ENCODE data around the gene FRMD1.
A peak's percentile ranks its signal among the peaks of the same experiment; 100 is the strongest.

Gene FRMD1

DNA sequence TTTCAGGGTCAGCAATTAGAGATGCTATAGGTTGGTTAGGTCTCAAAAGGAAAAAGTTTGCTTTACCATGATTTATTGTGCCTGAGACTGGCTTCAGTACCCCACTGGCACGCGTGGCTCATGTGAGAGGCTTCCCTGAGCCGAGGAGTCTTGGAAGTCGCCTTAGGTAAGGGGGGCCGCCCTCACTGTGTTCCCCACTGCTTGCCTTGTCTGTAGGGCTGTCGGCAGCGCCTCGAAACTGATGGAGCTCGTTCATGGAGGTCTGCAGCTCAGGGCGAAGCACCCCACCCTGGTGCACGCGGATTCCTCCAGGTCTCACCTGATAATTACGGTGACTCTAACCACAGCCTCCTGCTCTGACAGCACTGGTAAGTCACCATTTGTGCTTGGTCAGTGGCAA lies 39.2 kb downstream of the FRMD1 start:
- ChIA-PET CTCF (interaction anchor here (1.1 to 1.2 kb wide), 2 partner anchors 28 to 76 kb away, joined by 3 to 4 read pairs; no protein-coding TSS in a partner anchor), POLR2A (no interaction called here)
- peaks cover 2% of the 10 kb centered on the region; the same call in 1 of the 2 replicates for H3K4me1 ChIP-seq (ENCODE audit: control insufficient read depth, insufficient read depth, low read length)
- TF ChIP-seq TRIM28 (IDR thresholded peaks at IDR 0.05; ENCODE audit: borderline replicate concordance, low read length) = peak; percentile 100; the same call in 1 of the 2 replicates
- no peak for TF ChIP-seq ZNF48 (tag by site-specific recombination; IDR thresholded peaks at IDR 0.05)
- TF ChIP-seq, protein P1, sequence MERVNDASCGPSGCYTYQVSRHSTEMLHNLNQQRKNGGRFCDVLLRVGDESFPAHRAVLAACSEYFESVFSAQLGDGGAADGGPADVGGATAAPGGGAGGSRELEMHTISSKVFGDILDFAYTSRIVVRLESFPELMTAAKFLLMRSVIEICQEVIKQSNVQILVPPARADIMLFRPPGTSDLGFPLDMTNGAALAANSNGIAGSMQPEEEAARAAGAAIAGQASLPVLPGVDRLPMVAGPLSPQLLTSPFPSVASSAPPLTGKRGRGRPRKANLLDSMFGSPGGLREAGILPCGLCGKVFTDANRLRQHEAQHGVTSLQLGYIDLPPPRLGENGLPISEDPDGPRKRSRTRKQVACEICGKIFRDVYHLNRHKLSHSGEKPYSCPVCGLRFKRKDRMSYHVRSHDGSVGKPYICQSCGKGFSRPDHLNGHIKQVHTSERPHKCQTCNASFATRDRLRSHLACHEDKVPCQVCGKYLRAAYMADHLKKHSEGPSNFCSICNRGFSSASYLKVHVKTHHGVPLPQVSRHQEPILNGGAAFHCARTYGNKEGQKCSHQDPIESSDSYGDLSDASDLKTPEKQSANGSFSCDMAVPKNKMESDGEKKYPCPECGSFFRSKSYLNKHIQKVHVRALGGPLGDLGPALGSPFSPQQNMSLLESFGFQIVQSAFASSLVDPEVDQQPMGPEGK (tag by site-specific recombination; IDR thresholded peaks at IDR 0.05) = no peak
- TF ChIP-seq OVOL3 (tag by site-specific recombination; IDR thresholded peaks at IDR 0.05) = no peak
- no peak for TF ChIP-seq ZNF701 (tag by site-specific recombination; IDR thresholded peaks at IDR 0.05)
- H3K36me3 ChIP-seq (ENCODE audit: control insufficient read depth in 2 of 2, insufficient read depth in 1 of 2, low read length in 2 of 2) = peaks cover 0 to 3% of the 10 kb centered on the region in 2 experiments; a peak in 1 of 3 replicates
- no peaks in the 10 kb centered on the region for H3K9me3 ChIP-seq (ENCODE audit: control insufficient read depth, insufficient read depth, low read depth, low read length)
- no peak overlapping the region for H3K4me3 ChIP-seq (ENCODE audit: low read depth, low read length)
- H3K27ac ChIP-seq (ENCODE audit: extremely low read depth, low read depth, low read length) = no peak overlapping the region

DNA sequence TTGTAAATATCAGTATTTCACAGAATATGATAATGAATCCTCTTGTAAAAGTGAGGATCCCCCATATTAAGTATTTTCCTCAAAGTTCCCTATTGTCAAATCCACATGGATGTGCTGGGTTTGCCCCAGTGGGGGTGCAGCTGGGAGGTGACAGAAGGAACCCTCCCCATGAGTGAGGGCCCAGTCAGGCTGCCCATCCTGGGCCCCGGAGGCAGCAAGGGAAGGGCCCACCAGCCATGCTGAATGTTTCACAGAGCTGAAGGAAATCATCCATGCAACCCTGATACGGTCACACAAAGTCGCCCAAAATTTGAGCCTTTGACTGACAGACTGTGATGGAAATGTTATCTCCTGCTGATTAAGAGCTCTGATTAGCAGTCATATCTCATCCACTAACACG lies 39.7 kb downstream of the FRMD1 start:
- Histone ChIP-seq H3K4me3 (ENCODE audit: low read depth, low read length) (no peak overlapping the region), H3K27ac (ENCODE audit: extremely low read depth, low read depth, low read length) (no peak overlapping the region), H3K36me3 (ENCODE audit: control insufficient read depth in 2 of 2, insufficient read depth in 1 of 2, low read length in 2 of 2) (peaks cover 0 to 3% of the 10 kb centered on the region in 2 experiments; a peak in 1 of 3 replicates), H3K4me1 (ENCODE audit: control insufficient read depth, insufficient read depth, low read length) (peaks cover 2% of the 10 kb centered on the region; the same call in 1 of the 2 replicates), H3K9me3 (ENCODE audit: control insufficient read depth, insufficient read depth, low read depth, low read length) (no peaks in the 10 kb centered on the region)
- CTCF ChIA-PET = interaction anchor here (1.1 to 1.2 kb wide), 2 partner anchors 29 to 76 kb away, joined by 3 to 4 read pairs; no protein-coding TSS in a partner anchor
- POLR2A ChIA-PET = no interaction called here
- no peak for TF ChIP-seq GLIS1 (tag by site-specific recombination; IDR thresholded peaks at IDR 0.05)
- TF ChIP-seq ZNF155 (tag by site-specific recombination; IDR thresholded peaks at IDR 0.05) = no peak
- TF ChIP-seq ZNF677 (tag by site-specific recombination; IDR thresholded peaks at IDR 0.05) = no peak
- no peak for TF ChIP-seq ZNF169 (tag by site-specific recombination; IDR thresholded peaks at IDR 0.05)
- TF ChIP-seq, protein P2, sequence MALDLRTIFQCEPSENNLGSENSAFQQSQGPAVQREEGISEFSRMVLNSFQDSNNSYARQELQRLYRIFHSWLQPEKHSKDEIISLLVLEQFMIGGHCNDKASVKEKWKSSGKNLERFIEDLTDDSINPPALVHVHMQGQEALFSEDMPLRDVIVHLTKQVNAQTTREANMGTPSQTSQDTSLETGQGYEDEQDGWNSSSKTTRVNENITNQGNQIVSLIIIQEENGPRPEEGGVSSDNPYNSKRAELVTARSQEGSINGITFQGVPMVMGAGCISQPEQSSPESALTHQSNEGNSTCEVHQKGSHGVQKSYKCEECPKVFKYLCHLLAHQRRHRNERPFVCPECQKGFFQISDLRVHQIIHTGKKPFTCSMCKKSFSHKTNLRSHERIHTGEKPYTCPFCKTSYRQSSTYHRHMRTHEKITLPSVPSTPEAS (tag by site-specific recombination; IDR thresholded peaks at IDR 0.05) = no peak

- Histone ChIP-seq H3K9me3 (ENCODE audit: control insufficient read depth, insufficient read depth, low read depth, low read length) (no peaks in the 10 kb centered on the region), H3K27ac (ENCODE audit: extremely low read depth, low read depth, low read length) (no peak overlapping the region), H3K36me3 (ENCODE audit: control insufficient read depth in 2 of 2, insufficient read depth in 1 of 2, low read length in 2 of 2) (peaks cover 0 to 3% of the 10 kb centered on the region in 2 experiments; a peak in 1 of 3 replicates), H3K4me3 (ENCODE audit: low read depth, low read length) (no peak overlapping the region), H3K4me1 (ENCODE audit: control insufficient read depth, insufficient read depth, low read length) (peaks cover 2% of the 10 kb centered on the region; the same call in 1 of the 2 replicates)
- CTCF ChIA-PET = interaction anchor here (1.1 to 1.2 kb wide), 2 partner anchors 30 to 75 kb away, joined by 3 to 4 read pairs; no protein-coding TSS in a partner anchor
- TF ChIP-seq, protein P3, sequence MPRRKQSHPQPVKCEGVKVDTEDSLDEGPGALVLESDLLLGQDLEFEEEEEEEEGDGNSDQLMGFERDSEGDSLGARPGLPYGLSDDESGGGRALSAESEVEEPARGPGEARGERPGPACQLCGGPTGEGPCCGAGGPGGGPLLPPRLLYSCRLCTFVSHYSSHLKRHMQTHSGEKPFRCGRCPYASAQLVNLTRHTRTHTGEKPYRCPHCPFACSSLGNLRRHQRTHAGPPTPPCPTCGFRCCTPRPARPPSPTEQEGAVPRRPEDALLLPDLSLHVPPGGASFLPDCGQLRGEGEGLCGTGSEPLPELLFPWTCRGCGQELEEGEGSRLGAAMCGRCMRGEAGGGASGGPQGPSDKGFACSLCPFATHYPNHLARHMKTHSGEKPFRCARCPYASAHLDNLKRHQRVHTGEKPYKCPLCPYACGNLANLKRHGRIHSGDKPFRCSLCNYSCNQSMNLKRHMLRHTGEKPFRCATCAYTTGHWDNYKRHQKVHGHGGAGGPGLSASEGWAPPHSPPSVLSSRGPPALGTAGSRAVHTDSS (tag by site-specific recombination; IDR thresholded peaks at IDR 0.05) = no peak
- TF ChIP-seq ZNF114 (tag by site-specific recombination; IDR thresholded peaks at IDR 0.05) (no peak), ZSCAN18 (tag by site-specific recombination; IDR thresholded peaks at IDR 0.05) (no peak), ZNF16 (tag by site-specific recombination; IDR thresholded peaks at IDR 0.05; ENCODE audit: low read depth) (no peak), ZNF121 (tag by site-specific recombination; IDR thresholded peaks at IDR 0.05) (no peak), ZIC2 (tag by site-specific recombination; IDR thresholded peaks at IDR 0.05) (no peak)
- TF ChIP-seq, protein P4, sequence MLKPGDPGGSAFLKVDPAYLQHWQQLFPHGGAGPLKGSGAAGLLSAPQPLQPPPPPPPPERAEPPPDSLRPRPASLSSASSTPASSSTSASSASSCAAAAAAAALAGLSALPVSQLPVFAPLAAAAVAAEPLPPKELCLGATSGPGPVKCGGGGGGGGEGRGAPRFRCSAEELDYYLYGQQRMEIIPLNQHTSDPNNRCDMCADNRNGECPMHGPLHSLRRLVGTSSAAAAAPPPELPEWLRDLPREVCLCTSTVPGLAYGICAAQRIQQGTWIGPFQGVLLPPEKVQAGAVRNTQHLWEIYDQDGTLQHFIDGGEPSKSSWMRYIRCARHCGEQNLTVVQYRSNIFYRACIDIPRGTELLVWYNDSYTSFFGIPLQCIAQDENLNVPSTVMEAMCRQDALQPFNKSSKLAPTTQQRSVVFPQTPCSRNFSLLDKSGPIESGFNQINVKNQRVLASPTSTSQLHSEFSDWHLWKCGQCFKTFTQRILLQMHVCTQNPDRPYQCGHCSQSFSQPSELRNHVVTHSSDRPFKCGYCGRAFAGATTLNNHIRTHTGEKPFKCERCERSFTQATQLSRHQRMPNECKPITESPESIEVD (tag by site-specific recombination; IDR thresholded peaks at IDR 0.05) = no peak
- POLR2A ChIA-PET = no interaction called here
Observed at GRCh38 chr6:168038576-168039140, 40.4 kb downstream of the FRMD1 start.
